Stimulated activated CD8-positive, alpha-beta memory T cell treated with anti-CD3 and anti-CD28 coated beads, Interleukin-7, amount 100 ng/mL, for 4 hours (primary cell): ENCODE results near the gene MAPKAPK2.
"Not testable (repeated sequence)": the region's sequence is repeated elsewhere in the genome, so short reads cannot be mapped to it uniquely, and the experiment has no call there.

Source experiments
- DNase-seq, 2 donors: peaks; one replicate each; pipeline ENCODE4 v3.0.0-alpha.2; 2020; ENCODE audit warnings: low read depth in 2 of 2

MAPKAPK2 gene

DNA sequence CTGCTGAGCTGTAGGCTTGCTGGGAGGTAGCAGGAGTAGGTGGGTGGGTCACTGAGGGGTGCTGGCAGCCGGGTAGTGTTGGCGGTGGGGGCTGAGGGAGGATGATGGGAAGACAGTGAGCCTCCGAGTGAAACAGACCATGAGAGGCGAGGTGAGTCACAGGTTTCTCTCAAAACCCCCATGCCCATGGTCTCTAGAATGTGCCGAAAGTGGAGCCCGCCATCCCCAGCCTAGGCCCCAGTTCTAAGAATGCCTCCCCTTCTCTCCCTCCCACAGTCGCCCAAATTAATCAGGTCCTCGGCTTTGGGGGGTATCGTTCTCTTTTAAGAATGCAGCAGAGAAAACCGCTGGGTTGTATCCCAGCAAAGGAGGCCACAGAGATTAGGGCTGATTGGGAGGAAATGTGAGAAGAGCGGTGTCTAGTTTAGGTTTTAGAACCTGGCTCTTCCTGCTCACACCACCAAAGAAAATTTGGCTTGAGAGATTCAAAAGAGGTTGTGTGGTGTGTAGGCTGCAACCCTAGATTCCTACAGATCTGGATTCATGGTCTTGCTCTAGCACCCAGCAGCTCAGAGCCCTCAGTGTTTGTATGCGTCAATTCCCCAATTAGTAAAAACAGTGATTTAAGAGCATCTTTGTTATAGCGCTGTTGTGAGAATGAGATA is 58.1 kb downstream of the MAPKAPK2 start:
- peak; percentile 38 to 47 for DNase-seq

DNA sequence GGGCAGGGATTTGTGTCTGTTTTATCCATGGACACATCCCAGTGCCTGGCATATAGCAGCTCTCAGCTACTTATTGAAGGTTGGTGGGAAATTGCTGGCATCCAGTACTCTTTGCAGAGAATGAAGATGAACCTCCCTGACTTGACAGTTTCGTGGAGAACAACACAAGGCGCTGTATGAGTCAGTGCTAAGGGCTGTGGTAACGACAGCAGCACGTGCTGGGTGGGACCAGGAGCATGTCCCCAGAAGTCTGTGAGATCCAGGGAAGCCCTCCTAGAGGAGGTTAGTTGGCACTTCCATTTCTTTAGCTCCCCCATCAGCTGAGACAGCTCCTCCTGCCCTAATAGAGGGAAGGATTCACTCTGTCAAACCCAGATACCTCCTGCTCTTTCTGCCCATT is 60.0 kb downstream of the MAPKAPK2 start:
- DNase-seq = no peak

DNA sequence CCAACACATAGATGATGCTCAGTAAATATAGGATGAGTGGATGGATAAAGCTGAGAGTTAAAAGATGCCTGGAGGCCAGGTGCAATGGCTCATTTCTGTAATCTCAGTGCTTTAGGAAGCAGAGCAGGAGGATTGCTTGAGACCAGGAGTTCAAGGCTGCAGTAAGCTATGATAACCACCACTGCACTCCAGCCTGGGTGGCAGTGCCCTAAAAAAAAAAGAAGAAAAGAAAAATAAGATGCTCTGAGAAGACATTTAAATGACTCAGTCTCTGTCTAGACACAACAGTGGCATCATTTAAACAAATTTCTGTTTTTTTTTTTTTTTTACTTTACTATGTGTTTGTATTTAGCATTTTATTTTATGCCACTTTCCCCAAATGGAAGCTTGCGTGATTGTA is 60.6 kb downstream of the MAPKAPK2 start:
- DNase-seq = no peak

- DNase-seq = no peak
Measured at GRCh38 chr1:206748348-206749030, 63.8 kb downstream of the MAPKAPK2 start.

GRCh38 chr1:206751891-206752290 is 67.2 kb downstream of the MAPKAPK2 start:
- no peak for DNase-seq

DNA sequence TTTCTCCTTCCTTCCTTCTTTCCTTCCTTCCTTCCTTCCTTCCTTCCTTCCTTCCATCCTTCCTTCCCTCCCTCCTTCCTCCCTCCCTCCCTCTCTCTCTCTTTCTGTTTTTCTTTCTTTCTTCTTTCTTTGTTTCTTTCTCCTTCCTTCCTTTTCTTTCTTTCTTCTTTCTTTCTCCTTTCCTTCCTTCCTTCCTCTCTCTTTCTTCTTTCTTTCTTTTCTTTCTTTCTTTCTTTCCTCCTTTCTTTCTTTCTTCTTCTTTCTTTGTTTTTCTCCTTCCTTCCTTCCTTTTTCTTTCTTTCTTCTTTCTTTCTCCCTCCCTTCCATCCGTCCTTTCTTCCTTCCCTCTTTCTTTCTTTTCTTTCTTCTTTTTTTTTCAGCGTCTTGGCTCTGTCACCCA is 67.8 kb downstream of the MAPKAPK2 start:
- no peak for DNase-seq

GRCh38 chr1:206753141-206753540 is 68.4 kb downstream of the MAPKAPK2 start:
- no peak for DNase-seq

DNA sequence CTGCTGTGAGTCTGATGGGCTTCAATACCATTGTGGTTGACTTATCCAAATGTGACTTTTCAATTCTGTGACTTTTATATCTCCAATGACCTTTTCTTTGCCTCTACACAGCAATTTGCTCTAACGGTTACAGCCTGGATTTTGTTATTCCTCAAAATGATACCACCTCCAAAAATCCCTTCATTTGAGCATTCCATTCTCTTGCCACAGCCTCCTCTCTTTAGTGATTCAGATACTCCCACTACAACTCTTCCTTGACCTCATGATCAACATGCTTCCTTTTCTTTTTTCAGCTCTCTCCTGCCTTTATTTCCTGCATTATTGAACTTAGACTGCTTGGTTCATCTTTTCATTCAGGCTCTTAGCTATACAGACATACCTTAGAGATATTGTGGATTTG is 69.3 kb downstream of the MAPKAPK2 start:
- DNase-seq = no peak

DNA sequence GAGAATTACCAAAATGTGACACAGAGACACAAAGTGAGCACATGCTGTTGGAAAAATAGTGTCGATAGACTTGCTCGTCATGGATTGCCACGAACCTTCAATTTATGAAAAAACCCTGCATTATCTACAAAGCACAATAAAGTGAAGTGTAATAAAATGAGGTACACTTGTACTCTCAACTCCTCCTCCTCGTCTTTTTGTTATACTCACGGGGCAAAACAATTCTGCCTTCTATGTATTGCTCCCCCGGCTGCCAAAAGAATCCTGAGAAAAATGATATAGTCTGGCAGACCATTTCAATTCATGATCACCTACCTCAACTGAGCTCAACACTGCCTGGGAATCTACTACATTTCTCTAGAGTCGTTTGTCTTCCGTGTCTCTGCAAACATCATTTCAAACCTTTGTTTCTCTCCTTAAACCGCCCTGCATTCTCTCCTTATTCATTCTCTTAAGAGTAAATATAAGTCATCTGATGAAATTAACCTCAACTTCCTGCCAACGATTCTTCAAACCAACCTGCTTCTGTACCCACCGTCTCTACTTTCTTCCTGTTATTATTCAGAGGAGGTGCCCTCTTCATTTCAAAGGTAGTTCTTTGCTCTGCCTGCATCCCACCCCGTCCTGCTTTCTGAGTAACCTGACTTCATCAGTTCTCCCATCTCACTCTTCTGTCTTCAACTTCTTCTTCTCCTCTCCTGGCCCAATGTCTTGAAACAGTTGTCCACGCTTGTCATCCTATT is 73.0 kb downstream of the MAPKAPK2 start:
- DNase-seq = peak in 1 of 2 donors; percentile 28

GRCh38 chr1:206760590-206760989 is 75.9 kb downstream of the MAPKAPK2 start:
- DNase-seq = no peak

- no peak for DNase-seq
Measured at GRCh38 chr1:206761159-206761768, 76.6 kb downstream of the MAPKAPK2 start.

GRCh38 chr1:206762741-206763364 is 78.1 kb downstream of the MAPKAPK2 start:
- DNase-seq = not testable (repeated sequence)

DNA sequence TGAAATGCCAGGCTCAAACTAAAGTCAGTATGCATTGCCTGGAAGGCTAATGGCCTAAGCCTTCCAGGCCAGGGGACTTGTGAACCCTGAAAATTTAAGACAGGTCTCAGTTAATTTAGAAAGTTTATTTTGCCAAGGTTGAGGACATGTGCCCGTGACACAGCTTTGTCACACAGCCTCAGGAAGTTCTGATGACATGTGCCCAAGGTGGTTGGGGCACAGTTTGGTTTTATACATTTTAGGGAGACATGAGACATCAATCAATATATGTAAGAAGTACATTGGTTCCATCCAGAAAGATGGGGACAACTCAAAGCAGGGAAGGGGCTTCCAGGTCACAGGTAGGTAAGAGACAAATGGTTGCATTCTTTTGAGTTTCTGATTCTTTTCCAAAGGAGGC is 81.1 kb downstream of the MAPKAPK2 start:
- DNase-seq = not testable (repeated sequence)

DNA sequence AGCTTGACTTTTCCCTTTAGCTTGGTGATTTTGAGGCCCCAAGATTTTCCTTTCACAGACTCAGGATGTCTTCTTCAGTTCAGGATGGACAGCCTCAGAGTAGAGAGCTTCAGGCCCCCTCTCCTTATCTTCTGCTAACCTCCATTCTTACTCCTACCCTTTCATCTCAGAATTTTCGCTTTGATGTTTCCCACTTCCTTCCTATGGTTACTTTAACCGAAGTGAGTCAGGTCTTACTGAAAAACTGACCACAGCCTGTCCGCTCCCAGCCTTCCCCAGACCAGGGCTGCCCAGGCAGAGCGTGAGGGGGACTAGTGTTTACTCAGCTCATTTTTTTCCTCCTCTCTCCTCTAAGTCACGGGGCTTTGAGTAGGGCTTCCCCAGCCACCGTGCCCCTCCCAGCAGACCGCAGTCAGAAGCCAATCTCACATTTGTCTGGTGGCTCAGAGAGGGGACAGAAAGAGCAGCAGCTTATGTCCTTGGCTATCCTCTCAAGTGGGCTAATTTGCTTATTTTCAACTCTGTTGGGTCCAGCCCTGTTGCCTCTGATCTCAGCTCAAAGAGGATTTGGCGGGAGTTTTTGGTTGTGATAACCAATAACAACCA is 81.6 kb downstream of the MAPKAPK2 start:
- DNase-seq = peak; percentile 60 to 72

DNA sequence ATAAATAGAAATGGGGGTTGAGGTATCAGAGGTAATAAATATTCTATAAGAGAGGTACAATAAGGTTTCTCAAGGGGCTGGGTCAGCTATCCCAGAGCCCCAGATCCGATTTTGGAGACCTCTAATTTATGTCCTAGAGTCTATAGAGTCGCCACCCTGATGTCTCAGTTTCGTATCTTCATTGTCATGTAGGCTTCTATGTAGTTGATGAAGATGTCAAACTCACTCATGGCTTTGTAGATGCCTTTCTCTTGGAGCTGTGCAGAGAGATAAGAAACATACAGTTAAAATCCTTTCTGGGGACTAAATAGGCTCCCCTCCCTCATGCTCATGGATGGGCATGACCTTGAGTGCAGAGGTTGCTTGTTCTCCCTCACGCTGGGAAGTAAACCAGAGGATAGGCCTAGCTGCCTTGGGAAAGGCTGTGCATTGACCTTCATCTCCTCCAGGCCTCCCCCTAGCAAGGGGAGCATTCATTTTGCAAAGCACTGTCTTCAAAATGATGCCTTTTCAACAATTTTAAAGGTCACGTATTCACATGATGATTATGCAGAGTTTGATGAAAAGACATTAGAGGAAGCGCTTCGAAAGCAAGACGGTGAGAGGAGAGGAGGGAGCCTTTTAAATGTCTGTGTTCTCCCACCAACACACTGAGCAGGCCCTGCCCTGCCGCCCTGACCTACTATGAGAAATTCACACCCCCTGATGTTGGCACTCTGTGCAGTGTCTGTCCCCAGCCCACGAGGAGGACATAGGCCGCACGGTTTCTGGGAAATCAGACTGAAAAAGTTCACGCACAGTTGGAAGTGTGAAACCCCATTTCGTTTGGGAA is 84.0 kb downstream of the MAPKAPK2 start:
- DNase-seq = no peak

DNA sequence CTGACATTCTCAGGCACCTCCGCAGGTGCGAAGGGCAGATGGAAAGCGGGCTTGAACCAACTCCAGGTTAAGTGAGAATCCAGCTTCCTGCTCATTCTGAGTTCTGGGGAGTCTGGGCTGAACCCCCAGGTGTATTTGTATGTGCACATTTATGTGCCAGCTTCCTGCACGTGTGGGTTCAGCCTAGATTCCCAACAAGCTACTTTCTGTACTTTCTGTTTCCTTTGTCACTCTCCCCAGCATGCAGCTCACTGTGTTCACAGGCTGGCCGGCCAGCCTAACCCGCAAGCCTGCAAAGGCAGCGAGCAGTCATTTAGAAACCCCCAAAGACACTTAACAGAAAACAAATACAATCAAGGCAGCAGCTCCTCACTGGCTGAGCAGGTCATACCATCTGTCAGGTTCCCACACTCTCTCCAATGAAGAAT is 84.6 kb downstream of the MAPKAPK2 start:
- peak in 1 of 2 donors; percentile 32 for DNase-seq

- peak; percentile 45 to 51 for DNase-seq
Measured at GRCh38 chr1:206770531-206771337, 86.0 kb downstream of the MAPKAPK2 start, which contains the start of gene IL19. IL19 (plus strand) TSS chr1:206770773; CDS start chr1:206836663, 65,890 bp downstream.

- no peak for DNase-seq
Measured at GRCh38 chr1:206771338-206771692, 86.6 kb downstream of the MAPKAPK2 start.

- DNase-seq = no peak
Measured at GRCh38 chr1:206772243-206772937, 87.7 kb downstream of the MAPKAPK2 start, which contains the start of gene IL10. IL10 (minus strand) TSS chr1:206772494; CDS start chr1:206772435, 59 bp downstream.
